Fibroblast of skin of left quadriceps (primary cell): ENCODE measurements around the gene NMNAT2.

Experiments used
- DNase-seq, 2 experiments: peaks; one replicate each; pipeline ENCODE4 v3.0.0-alpha.2; 2013; ENCODE audit warnings: low read depth in 2 of 2

Gene NMNAT2

DNA sequence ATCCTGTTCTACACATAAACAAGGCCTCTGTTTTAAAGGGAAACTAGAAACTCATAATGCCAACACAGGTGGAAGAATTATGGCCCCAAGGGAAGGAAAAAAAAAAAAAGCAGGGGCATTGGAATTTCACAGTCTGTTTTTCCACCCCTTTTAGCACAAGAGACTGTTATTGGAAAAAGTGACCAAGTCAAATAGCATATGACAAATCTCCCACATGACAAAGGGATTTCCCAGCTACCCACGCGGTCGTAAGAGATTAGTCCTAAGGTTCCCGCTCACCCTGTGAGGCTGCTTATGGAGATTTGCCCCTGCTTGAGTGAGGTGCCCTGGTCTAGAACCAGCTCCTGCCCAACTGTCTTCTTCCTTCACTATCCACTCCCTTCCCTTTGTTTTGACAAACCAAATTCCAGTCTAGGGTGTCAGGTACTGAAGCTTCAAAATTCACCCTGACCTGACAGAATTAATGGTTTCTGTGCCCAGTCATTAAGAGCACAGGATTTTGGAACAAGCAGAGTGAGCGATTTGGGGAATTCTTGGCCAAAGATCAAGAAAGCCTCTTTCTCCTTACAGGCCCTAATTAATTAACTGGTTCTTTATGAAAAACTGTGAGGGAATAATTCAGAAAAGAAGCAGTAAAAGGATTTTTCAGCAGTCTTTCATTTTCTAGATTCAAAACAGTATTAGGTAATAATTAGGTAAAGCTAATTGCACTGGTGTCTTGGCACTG is 107.3 kb downstream of the NMNAT2 start:
- DNase-seq, result no peak

DNA sequence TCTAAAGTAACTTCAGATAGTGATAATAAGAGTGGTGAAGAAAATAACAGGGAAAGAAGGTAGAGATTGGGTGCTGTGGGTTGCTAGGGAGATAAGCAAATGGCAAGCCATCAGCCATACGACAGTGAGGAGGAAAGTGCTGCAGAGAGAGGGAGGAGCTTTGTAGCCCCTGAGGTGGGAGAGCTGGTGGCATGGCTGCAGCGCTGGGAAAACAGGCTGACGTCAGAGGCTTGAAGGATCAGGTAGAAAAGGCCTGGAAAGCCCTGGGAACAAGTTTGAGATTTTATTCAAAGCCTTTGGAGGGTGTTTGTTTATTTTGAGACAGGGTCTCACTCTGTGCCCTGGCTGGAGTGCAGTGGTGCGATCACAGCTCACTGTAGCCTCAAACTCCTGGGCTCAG is 109.5 kb downstream of the NMNAT2 start:
- no peak for DNase-seq

DNA sequence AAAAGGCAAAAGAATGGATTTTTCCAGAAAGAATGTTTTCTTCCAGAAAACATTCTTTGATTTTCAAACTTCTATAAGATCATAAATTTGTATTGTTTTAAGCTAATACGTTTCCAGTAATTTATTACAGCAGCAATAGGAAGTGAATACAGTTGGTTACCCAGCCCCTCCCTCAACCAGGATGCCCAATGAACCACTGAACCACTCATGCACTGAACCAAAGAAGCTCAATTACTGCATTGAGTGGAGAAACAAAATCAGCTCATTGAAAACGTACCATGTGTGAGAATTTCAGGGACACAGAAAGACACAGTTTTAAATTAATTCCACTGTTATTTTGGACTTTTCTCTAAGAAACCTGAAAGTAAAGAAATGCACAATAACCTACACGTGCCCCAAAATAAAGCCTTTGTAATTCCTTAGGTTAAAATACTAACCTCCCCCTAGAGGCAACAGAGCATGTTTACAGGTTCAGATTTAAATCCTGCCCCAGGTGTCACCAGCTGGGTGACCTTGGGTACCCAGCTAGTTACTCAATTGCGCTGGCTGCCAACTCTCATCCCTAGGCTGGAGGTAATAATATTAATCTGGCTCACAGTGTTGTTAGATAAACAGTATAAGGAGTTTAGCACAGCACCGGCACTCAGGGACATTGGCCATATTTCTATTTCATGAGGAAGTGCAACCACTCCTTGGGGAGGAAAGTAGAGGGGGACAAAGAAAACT is 111.7 kb downstream of the NMNAT2 start:
- no peak for DNase-seq

DNA sequence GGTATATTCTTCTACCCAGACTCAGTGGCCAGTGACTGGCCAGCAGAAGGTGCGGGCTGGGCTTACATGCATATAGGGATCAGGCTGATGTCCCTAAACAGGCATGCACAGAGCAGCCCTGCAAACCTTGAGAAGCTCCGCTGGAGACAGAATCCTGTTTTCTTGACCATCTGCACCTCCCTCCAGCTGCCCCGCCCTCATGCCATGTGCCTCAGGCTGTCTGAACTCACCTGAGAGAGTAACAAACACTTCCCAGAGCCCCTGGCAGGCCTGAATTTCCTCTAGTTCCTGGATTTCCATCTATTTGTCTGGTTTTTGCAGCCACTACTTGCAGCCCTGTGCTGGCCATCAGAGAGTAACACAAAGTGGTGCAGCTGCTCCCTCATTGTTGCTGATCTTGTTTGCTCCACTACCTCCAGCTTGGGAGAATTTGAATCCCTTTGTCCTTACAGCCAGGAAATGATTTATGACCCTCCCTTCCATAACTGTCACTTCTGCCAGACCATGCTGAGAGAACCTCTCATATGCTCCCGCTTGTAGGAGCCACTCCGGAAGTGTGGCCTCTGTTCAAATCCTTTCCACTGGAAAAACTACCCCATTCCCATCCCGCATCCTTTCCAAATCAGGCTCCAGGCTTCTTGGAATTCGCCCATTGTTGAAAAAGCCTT is 113.6 kb downstream of the NMNAT2 start:
- DNase-seq, result no peak

DNA sequence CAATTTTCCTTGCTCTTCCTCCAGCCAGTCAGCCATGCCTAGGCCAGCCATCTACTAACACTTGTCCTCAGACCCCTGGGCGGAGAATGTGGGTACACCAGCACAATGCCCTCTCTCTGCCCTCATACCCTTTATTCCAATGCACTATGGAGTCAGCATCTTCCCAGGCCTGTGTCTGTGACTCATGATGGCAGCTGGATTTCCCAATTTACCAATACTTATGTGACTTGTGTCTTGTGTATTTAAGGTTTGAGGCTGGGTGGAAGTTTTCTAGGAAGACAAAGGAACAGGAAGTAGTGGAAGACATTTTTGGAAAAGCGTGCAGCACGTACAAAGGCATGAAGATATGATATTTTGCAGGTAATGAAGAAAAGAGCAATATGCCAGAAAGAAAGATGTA is 114.3 kb downstream of the NMNAT2 start:
- no peak for DNase-seq

DNA sequence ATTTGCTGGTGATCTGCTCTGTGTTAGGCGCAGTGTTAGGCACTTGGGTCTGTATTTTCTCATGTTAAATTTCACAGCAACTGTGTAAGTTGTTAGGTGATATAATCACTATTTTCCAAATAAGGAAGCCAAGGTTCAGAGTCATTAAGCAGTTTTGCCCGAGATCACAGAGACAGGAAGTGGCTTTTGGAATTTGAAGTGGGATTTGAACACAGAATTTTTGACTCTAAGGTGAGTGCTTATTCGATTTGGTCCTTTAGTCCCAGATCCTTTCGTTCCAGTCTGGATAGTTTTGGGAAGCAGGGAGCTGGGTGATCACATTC is 114.9 kb downstream of the NMNAT2 start:
- DNase-seq, result no peak

DNA sequence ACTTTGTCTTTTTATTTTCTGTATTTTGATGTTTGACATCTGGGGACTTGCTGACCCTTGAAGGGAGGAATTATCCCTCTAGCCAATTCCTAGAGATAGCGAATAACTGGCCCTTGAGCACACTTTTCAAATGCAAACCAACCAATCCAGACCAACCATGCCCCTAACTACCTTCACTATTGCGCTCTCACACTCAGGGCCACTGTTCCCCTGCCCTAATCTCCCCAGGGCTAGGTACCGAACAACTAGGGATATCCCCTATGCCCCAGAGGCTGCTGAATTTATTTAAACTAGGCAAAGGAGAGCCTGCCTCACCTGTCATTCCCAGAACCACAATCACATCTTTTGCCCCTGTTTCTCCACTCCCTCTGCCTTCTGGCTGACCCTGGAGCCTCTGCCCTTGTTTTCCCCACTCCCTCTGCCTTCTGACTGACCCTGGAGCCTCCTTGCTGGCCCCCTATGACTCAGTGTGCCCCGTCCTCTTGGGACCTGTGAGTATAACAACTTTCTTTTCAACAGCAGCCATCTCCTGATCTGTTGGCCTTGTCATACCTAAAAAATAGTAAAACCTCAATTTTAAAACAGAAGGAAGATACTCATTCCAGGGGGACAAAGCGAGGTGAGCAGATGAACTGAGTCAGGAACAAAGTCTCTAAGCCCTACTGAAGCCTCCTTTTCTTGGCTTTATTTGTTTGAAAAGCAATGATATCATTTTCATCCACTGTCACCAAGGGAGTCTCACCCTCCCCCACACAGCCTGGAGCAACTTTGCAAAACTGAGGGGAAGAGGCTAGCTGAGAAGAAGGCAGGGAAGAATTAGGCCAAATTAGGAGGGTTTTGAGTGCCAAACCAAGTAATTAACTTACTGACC is 115.5 kb downstream of the NMNAT2 start:
- no peak for DNase-seq

DNA sequence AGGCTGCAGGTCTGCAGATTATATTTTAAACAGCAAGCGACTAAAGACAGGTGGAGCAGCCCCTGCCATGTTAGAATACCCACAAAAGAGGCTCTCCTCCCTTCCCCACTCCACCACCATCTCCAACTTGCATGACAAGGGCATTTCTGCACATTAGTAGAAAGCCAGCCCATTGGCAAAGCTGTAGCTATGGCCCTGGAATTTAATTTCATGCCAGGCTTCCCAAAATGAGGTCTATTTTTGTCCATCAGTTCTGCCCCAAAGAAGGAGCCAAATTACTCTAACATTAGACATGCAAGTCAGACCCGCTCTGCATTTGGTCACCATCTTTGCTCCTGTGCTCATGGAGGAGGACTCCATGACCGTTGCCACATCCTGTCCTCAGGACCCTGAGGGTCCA is 116.9 kb downstream of the NMNAT2 start:
- no peak for DNase-seq

DNA sequence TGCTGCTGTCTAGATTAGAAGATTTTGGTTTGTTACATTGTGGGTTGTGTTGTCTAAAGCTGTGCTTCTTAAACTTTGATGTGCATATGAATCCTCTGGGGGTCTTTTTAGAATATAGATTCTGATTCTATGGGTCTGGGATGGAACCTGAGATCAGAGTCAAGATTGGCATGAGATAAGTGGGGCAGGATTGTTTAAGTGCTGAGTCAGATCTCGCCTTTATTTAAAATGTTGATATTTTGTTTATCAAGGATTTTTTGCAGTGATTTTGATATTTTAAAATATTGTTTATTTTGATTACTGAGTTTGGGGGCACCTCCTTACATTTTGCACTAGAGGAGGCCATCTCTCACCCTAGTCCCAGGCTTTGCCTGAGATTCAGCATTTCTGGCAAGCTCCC is 117.4 kb downstream of the NMNAT2 start:
- no peak for DNase-seq

DNA sequence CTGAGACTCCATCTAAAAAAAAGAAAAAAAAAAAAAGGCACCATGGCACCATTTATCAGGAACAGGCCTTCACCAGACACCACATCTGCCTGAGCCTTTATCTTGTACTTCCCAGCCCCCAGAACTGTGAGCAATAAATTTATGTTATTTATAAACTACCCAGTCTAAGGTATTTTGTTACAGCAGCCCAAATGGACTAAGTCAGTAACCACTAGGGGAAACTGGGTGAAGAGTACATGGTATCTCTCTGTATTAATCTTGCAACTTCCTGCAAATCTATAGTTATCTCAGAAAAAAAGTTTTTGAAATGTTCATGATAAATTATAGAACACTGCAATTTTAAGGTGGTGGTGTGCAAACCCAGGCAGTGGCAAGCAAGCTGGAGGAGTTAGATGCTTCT is 117.8 kb downstream of the NMNAT2 start:
- DNase-seq, result no peak

DNA sequence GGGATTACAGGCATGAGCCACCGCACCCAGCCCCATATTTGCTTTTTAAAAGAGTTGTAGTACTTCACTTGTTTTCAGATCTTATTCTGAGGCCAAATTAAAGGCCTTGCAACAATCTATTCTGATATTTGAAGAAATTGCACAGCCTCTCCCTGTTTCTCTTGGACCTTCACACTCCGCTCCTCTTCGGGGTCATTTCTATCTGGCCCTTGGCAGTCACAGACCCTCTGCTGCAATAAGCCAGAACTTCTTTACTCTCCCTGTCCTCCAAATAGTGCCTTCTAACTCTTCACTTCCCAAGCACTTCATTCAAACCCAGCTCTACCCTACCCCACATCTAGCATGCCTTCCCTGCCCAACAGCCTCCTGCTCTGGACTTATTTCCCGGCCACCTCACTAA is 121.4 kb downstream of the NMNAT2 start:
- no peak for DNase-seq

DNA sequence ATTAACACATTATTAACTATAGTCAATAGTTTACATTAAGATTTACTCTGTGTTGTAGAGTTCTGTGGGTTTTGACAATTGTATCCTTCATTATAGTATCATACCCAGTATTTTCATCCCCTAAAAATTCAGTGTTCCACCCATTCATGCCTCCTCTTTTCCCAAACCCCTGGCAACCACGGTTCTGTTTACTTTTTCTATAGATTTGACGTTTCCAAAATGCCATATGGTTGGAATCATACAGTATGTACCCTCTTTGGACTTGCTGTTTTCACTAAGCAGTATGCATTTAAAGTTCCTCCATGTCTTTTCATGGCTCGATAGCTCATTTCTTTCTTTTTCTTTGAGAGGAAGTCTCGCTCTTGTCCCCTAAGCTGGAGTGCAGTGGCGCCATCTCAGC is 122.7 kb downstream of the NMNAT2 start:
- DNase-seq, result no peak

DNA sequence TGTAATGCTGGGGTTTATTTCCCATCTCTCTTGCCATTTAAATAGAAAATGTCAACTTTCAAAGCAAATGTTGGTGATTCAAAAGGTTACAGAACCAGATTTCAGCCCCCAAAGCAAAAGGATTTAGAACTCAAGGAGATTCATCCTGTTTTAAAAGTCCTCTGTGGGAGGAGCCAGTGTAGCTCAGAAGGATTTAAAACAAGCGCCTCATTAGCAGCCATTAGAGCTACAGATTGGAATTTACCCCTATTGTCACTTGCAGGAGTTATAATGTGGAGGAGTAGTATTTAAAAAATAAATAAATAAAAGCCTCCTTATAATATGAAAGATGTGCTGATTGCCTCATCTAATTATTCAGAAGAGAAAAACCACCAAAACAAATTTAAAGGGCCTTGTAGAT is 124.3 kb downstream of the NMNAT2 start:
- DNase-seq, result no peak

DNA sequence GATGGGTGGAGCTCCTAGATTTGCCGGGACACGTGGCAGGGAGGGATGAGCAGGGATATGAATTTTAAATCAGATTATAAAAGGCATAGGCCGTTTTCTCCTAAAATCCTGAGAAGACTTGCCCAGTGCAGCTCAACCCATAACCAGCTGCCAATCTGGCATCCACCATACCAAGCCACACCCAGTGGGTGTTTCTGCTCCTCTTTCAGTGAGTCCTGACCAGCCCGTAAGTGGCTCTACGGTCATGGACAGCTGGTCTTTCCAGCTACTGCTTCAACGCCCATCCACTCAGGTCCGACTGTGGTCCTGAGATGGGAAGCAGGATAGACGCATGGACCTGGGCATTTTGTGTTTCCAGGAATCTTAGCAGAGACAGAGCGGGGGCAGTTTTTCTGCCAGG is 124.9 kb downstream of the NMNAT2 start:
- no peak for DNase-seq

DNA sequence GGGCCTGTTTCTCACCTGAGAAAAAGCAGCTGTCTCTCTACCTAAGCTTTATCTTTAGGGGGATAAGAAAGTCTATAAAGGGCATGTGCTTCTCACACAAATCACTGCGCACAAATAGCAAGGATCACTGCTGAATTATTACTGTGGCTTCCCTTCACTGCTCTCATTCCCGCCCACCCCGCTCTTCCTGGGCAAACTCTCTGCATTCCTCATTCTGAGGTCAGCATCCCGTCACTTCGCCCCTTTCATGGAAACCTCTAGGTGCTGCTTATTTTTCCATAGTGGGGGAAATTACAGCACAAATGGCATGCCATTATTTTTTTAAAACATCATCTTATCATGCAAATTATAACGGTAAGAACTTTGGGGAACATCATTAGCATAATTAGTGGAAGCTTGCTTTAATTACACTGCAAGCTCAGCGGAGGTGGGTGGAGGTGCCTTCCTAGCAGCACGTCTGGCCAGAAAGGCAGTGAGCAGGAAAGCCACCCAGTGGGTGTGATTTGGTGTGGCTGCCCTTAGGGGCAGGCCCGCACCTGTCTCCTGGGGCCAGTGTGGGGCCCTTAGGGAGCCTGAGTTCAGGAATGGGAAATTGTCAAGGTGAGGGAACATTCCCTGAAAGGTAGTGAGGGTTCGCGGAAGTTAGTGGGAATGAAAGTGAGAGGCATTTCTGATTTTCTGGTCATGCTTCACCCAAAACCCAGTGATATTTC is 126.2 kb downstream of the NMNAT2 start:
- peak in 1 of 2 experiments; percentile 45 for DNase-seq

DNA sequence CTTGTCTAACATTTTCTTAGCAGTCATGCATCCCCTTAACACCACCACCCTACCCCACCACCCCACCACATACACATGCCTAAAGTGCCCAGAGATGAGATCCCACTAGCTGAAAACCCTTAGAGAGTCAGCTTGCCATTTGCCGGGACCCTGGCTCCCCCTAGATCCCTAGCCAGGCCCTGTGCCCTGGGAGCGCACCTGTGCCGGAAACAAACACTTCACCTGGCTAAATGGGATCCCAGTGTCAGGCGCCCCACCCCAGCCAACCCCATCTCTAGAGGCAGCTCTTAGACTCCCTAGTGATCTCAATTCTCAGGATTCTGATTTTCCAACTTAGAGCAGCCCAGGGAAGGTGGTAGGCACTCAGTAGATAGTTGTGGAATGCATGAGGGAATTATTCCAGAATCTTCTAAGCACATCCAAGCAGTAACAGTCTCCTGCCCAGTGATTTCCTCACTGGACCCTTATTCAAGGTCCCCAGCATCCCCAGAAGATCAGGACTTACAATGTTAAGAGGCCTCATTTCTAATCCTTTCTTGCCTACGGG is 126.9 kb downstream of the NMNAT2 start:
- DNase-seq, result no peak

DNA sequence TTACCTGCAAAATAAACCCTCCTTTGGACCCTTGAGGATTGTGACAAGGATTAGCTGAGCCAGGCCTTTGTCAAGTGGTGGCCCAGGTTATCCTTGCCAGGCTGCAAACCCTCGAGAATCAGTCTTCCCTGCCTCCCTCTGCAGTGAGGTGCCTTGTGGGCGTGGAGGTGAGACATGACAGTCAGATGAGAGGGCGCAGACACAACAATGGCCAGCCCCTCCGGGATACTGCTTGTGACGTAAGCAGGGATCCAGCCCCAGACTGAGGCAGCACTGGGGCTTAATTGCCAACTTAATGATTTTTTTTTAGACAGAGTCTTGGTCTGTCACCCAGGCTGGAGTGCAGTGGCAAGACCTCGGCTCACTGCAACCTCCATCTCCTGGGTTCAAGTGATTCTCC is 127.6 kb downstream of the NMNAT2 start:
- DNase-seq, result no peak

DNA sequence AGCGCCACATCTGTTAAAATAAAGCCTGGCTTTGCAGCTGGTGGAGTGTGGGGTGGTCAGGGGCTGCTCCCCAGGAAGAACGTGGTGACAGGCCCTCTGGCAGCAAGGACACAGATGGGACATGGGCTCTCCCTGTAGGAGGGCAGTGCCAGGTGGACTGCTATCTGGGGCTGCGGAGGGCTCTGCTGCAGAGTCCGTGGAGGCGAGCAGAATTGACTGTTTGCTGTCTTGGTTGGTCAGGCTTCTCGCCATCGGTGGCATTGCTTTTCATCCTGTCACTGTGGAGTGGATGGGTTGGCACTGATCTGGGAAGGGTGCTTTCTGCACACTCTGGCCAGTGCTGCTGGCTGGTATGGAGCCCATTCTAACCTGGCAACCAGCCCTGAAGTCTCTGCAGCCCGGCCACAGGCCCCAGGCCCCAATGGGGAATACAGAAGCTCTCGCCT is 129.1 kb downstream of the NMNAT2 start:
- DNase-seq, result no peak

DNA sequence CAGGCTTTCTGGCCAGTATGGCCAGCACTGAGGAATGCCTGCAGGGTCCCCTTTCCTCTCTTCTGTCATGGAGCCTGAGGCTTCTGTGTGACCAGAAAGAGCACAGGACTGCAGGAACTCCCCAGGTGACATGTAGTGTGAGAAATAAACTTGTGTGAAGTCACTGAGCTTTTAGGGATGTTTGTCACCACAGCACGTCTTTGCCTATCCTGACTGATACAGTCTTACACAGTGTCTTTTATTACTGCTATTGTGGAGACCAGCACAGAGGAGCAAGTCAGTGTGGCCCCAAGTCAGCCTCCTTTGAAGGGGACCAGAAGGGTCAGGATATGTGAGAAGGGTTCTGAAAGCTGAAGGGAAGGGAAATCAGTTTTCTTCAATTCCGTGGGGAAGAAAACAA is 129.6 kb downstream of the NMNAT2 start:
- DNase-seq, result no peak

DNA sequence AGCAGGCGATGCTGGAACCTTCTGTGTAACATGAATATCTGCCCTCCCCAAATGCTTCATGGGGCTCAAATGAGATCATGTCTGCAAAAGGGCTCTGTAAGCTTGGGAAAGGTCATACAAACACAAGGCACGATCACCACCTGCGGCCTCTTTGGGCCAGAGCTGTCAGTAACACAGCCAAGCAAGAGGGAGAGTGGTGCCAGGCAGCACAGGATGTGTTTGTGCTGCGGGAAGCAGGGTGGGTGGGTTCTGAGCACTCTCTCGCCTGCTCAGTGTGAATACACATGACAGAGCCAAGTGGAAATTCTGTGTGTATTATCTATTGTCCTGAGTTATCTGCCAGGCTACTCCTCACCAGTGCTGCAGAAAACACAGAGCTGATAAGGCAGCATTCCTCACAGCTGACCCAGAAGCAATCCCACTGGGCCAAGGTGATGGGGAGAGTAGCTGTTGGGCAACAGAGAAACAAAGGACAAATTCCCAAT is 130.9 kb downstream of the NMNAT2 start:
- DNase-seq, result no peak

DNA sequence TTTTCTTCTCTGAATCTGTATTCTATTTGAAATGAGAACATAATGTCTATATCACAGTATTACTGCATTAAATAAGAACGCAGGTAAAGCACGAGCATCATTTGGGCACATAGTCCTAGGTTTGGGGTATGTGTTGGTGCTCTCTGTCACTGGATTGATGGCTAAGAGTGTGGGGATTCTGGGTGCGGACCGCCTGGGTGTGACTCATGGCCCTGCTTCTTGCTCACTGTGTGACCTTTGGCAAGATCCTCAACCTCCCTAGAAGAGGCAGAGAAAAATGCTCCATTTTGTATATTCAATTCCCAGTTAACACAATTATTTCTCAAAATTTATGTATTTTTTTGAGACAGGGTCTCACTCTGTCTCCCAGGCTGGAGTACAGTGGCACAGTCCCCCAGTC is 132.4 kb downstream of the NMNAT2 start:
- no peak for DNase-seq
